Gastroesophageal sphincter (tissue), 4 donors: ENCODE results near the gene RIMS4. TPM values are rescaled to one million over a fixed set of nuclear protein-coding genes. Genes with fewer than 3 reads are reported as not detected.

Experiments
- ATAC-seq: fragments of 150-250 bp; one replicate; pipeline ENCODE4 v1.9.1; 2016; ENCODE audit warnings: mild to moderate bottlenecking, moderate library complexity
- H3K27ac ChIP-seq, 4 donors: fragments of 200-600 bp; sonication (generic) in 3 of 4; 1 replicate in 3 of 4; 2 replicates in 1 of 4; pipeline ENCODE4 v1.5.1; 2016 to 2019
- H3K27me3 ChIP-seq: fragments of 200-600 bp; sonication (generic); one replicate; pipeline ENCODE4 v1.5.1; 2019
- H3K36me3 ChIP-seq, 2 donors: fragments of 200-600 bp; sonication (generic); one replicate each; pipeline ENCODE4 v1.5.1; 2019; ENCODE audit warnings: control low read depth in 1 of 2
- H3K4me1 ChIP-seq, 3 donors: fragments of 200-600 bp; sonication (generic); 1 replicate in 2 of 3; 2 replicates in 1 of 3; pipeline ENCODE4 v1.5.1; 2016 to 2019; ENCODE audit warnings: control low read depth in 2 of 3
- H3K4me3 ChIP-seq, 2 donors: fragments of 200-600 bp; sonication (generic); one replicate each; pipeline ENCODE4 v1.5.1; 2019; ENCODE audit warnings: mild to moderate bottlenecking in 1 of 2, moderate library complexity in 1 of 2
- H3K9me3 ChIP-seq, 3 donors: fragments of 200-600 bp; sonication (generic); one replicate each; pipeline ENCODE4 v1.5.1; 2017 to 2019; ENCODE audit warnings: control low read depth in 2 of 3
- CTCF ChIP-seq, 4 experiments: fragments of 200-600 bp in 2 of 4; fragments of 450-650 bp in 2 of 4; sonication (generic) in 1 of 4; IDR thresholded peaks; one replicate each; pipeline ENCODE4 v1.5.1; 2017 to 2019; ENCODE audit warnings: antibody characterized with exemption in 4 of 4, mild to moderate bottlenecking in 2 of 4, moderate library complexity in 2 of 4
- EP300 ChIP-seq: sonication (generic); formaldehyde crosslinking; IDR thresholded peaks from one replicate; pipeline ENCODE4 v1.6.1; 2017; ENCODE audit warnings: antibody characterized with exemption, mild to moderate bottlenecking
- POLR2A ChIP-seq, 2 donors: fragments of 450-650 bp; IDR thresholded peaks; one replicate each; pipeline ENCODE4 v1.6.1; 2017; ENCODE audit warnings: antibody characterized with exemption in 2 of 2, mild to moderate bottlenecking in 2 of 2, moderate library complexity in 1 of 2
- POLR2AphosphoS5 ChIP-seq: sonication (generic); formaldehyde crosslinking; IDR thresholded peaks from one replicate; pipeline ENCODE4 v1.6.1; 2017; ENCODE audit warnings: antibody characterized with exemption
- WGBS, 2 donors: methylation state at CpG; one replicate each; pipeline ENCODE4 v1.1.5; 2018; ENCODE audit warnings: low coverage in 1 of 2; 5-methylcytosine and 5-hydroxymethylcytosine counted together
- total RNA-seq, 4 donors: library from RNA; depleted of rRNA; stranded (reverse); fragments of >200 nt; gene quantifications; one replicate each; pipeline ENCODE4 v1.1.0, GENCODE V29; 2016

RIMS4 gene
- 1 to 10 TPM; 1.2 to 4.6 (median 2.4) TPM for total RNA-seq

GRCh38 chr20:44810391-44811149 lies at the start of gene RIMS4:
Gene RIMS4 (minus strand): TSS chr20:44810546. CDS start chr20:44810271, 275 bp downstream.
- no peak within 1 kb of the TSS for H3K27ac ChIP-seq
- H3K4me3 ChIP-seq, result peak within 1 kb of the TSS in 1 of 2 donors; percentile 47
- peaks cover 0 to 22% (median 3%) of the 10 kb centered on the region in 3 donors for H3K4me1 ChIP-seq
- H3K9me3 ChIP-seq, result peaks cover 0 to 17% (median 0%) of the 10 kb centered on the region in 3 donors
- WGBS, 2 donors, result no CpG with 5 or more reads among the region's 89 CpGs
- no peaks in the 10 kb centered on the region for H3K36me3 ChIP-seq
- peaks cover 62% of the 10 kb centered on the region for H3K27me3 ChIP-seq
- peak; percentile 42 for ATAC-seq
- no peak for TF ChIP-seq EP300
- TF ChIP-seq POLR2A (IDR thresholded peaks at IDR 0.05), result no peak
- no peak for TF ChIP-seq POLR2AphosphoS5
- TF ChIP-seq CTCF (IDR thresholded peaks at IDR 0.05), result no peak

GRCh38 chr20:44858606-44859360 lies 48.4 kb upstream of the RIMS4 start:
- Histone ChIP-seq H3K4me3 (no peak overlapping the region), H3K4me1 (peaks cover 12 to 76% (median 19%) of the 10 kb centered on the region in 3 donors), H3K9me3 (no peaks in the 10 kb centered on the region), H3K36me3 (no peaks in the 10 kb centered on the region), H3K27ac (peak overlapping the region in 2 of 4 donors; percentile 7 to 81), H3K27me3 (no peaks in the 10 kb centered on the region)
- TF ChIP-seq POLR2A (IDR thresholded peaks at IDR 0.05), result no peak
- no peak for TF ChIP-seq CTCF (IDR thresholded peaks at IDR 0.05)
- no peak for TF ChIP-seq EP300
- no peak for TF ChIP-seq POLR2AphosphoS5
- no peak for ATAC-seq

- no peaks in the 10 kb centered on the region for H3K36me3 ChIP-seq
- no peaks in the 10 kb centered on the region for H3K27me3 ChIP-seq
- no peak for TF ChIP-seq CTCF (IDR thresholded peaks at IDR 0.05)
- no peak for TF ChIP-seq POLR2AphosphoS5
- TF ChIP-seq EP300, result no peak
- TF ChIP-seq POLR2A (IDR thresholded peaks at IDR 0.05), result no peak
- H3K4me1 ChIP-seq, result peaks cover 6 to 57% (median 7%) of the 10 kb centered on the region in 3 donors
- WGBS, 2 donors, result 61 to 78% methylated on average over 3 to 6 of the region's 6 CpGs
- no peak overlapping the region for H3K4me3 ChIP-seq
- no peaks in the 10 kb centered on the region for H3K9me3 ChIP-seq
- no peak for ATAC-seq
- no peak overlapping the region for H3K27ac ChIP-seq
Measured at GRCh38 chr20:44856856-44857448, 46.6 kb upstream of the RIMS4 start.

- no peak for ATAC-seq
- TF ChIP-seq POLR2A (IDR thresholded peaks at IDR 0.05) (no peak), EP300 (no peak)
- 63 to 77% methylated on average over 2 of the region's 2 CpGs for WGBS, 2 donors
- Histone ChIP-seq H3K36me3 (no peaks in the 10 kb centered on the region), H3K27me3 (no peaks in the 10 kb centered on the region), H3K4me1 (peaks cover 5 to 52% (median 5%) of the 10 kb centered on the region in 3 donors), H3K9me3 (no peaks in the 10 kb centered on the region), H3K27ac (no peak overlapping the region), H3K4me3 (no peak overlapping the region)
Measured at GRCh38 chr20:44856442-44856841, 46.1 kb upstream of the RIMS4 start.

- ATAC-seq, result no peak
- TF ChIP-seq CTCF (IDR thresholded peaks at IDR 0.05) (no peak), POLR2AphosphoS5 (no peak), POLR2A (IDR thresholded peaks at IDR 0.05) (no peak), EP300 (no peak)
Measured at GRCh38 chr20:44851545-44851944, 41.2 kb upstream of the RIMS4 start.

More at GRCh38 chr20:44851545-44851944, 41.2 kb upstream of the RIMS4 start:
- no peak overlapping the region for H3K27ac ChIP-seq
- H3K4me1 ChIP-seq, result peaks cover 0 to 6% (median 0%) of the 10 kb centered on the region in 3 donors
- H3K27me3 ChIP-seq, result no peaks in the 10 kb centered on the region
- WGBS, 2 donors, result 32 to 46% methylated on average over 2 to 3 of the region's 3 CpGs
- no peaks in the 10 kb centered on the region for H3K36me3 ChIP-seq
- H3K9me3 ChIP-seq, result no peaks in the 10 kb centered on the region
- H3K4me3 ChIP-seq, result no peak overlapping the region
